ENCODE data around the gene CCDC54.
"Not testable (repeated sequence)": the region's sequence is repeated elsewhere in the genome, so short reads cannot be mapped to it uniquely, and the experiment has no call there.

CCDC54 gene

GRCh38 chr3:107377151-107377550, at the start of gene CCDC54:
Gene CCDC54 (plus strand): TSS chr3:107377439. CDS start chr3:107377588, 149 bp downstream.
- H3K27ac ChIP-seq (ENCODE audit: low read length) = no peak within 1 kb of the TSS
- no peaks in the 10 kb centered on the region for H3K36me3 ChIP-seq (ENCODE audit: control insufficient read depth in 1 of 2, insufficient read depth in 2 of 2, low read length in 2 of 2)
- no peak within 1 kb of the TSS for H3K4me3 ChIP-seq (ENCODE audit: low read depth in 1 of 2, low read length in 2 of 2)
- H3K9me3 ChIP-seq (ENCODE audit: control insufficient read depth in 1 of 2, low read length in 2 of 2) = no peaks in the 10 kb centered on the region
- H3K4me1 ChIP-seq (ENCODE audit: control insufficient read depth in 1 of 2, insufficient read depth in 2 of 2, low read length in 2 of 2) = no peaks in the 10 kb centered on the region
- no peaks in the 10 kb centered on the region for H3K27me3 ChIP-seq (ENCODE audit: low read depth, low read length)

- H3K4me3 ChIP-seq (ENCODE audit: low read depth in 1 of 2, low read length in 2 of 2) = no peak overlapping the region
- H3K27ac ChIP-seq (ENCODE audit: low read length) = no peak overlapping the region
- peaks cover 0 to 5% of the 10 kb centered on the region in 2 donors for H3K36me3 ChIP-seq (ENCODE audit: control insufficient read depth in 1 of 2, insufficient read depth in 2 of 2, low read length in 2 of 2)
- H3K4me1 ChIP-seq (ENCODE audit: control insufficient read depth in 1 of 2, insufficient read depth in 2 of 2, low read length in 2 of 2) = no peaks in the 10 kb centered on the region
- no peaks in the 10 kb centered on the region for H3K9me3 ChIP-seq (ENCODE audit: control insufficient read depth in 1 of 2, low read length in 2 of 2)
- H3K27me3 ChIP-seq (ENCODE audit: low read depth, low read length) = no peaks in the 10 kb centered on the region
These were observed 49.2 kb upstream of the CCDC54 start for GRCh38 chr3:107328069-107328468.

GRCh38 chr3:107329088-107329487, 48.2 kb upstream of the CCDC54 start:
- Histone ChIP-seq H3K9me3 (ENCODE audit: control insufficient read depth in 1 of 2, low read length in 2 of 2) (no peaks in the 10 kb centered on the region), H3K36me3 (ENCODE audit: control insufficient read depth in 1 of 2, insufficient read depth in 2 of 2, low read length in 2 of 2) (peaks cover 0 to 5% of the 10 kb centered on the region in 2 donors), H3K27me3 (ENCODE audit: low read depth, low read length) (no peaks in the 10 kb centered on the region), H3K27ac (ENCODE audit: low read length) (no peak overlapping the region), H3K4me1 (ENCODE audit: control insufficient read depth in 1 of 2, insufficient read depth in 2 of 2, low read length in 2 of 2) (no peaks in the 10 kb centered on the region), H3K4me3 (ENCODE audit: low read depth in 1 of 2, low read length in 2 of 2) (no peak overlapping the region)

- not testable (repeated sequence) for H3K4me1 ChIP-seq (ENCODE audit: control insufficient read depth in 1 of 2, insufficient read depth in 2 of 2, low read length in 2 of 2); H3K27ac ChIP-seq (ENCODE audit: low read length); H3K4me3 ChIP-seq (ENCODE audit: low read depth in 1 of 2, low read length in 2 of 2); H3K9me3 ChIP-seq (ENCODE audit: control insufficient read depth in 1 of 2, low read length in 2 of 2); H3K36me3 ChIP-seq (ENCODE audit: control insufficient read depth in 1 of 2, insufficient read depth in 2 of 2, low read length in 2 of 2); H3K27me3 ChIP-seq (ENCODE audit: low read depth, low read length)
These were observed 37.5 kb upstream of the CCDC54 start for GRCh38 chr3:107339690-107340089.

- no peaks in the 10 kb centered on the region for H3K36me3 ChIP-seq (ENCODE audit: control insufficient read depth in 1 of 2, insufficient read depth in 2 of 2, low read length in 2 of 2)
- H3K4me1 ChIP-seq (ENCODE audit: control insufficient read depth in 1 of 2, insufficient read depth in 2 of 2, low read length in 2 of 2) = no peaks in the 10 kb centered on the region
- H3K9me3 ChIP-seq (ENCODE audit: control insufficient read depth in 1 of 2, low read length in 2 of 2) = no peaks in the 10 kb centered on the region
- H3K27me3 ChIP-seq (ENCODE audit: low read depth, low read length) = no peaks in the 10 kb centered on the region
- no peak overlapping the region for H3K27ac ChIP-seq (ENCODE audit: low read length)
- H3K4me3 ChIP-seq (ENCODE audit: low read depth in 1 of 2, low read length in 2 of 2) = no peak overlapping the region
These were observed 32.5 kb upstream of the CCDC54 start for GRCh38 chr3:107344722-107345121.

- no peak overlapping the region for H3K4me3 ChIP-seq (ENCODE audit: low read depth in 1 of 2, low read length in 2 of 2)
- H3K27ac ChIP-seq (ENCODE audit: low read length) = no peak overlapping the region
These were observed 31.3 kb upstream of the CCDC54 start for GRCh38 chr3:107345822-107346405.

GRCh38 chr3:107346564-107346963, 30.7 kb upstream of the CCDC54 start:
- Histone ChIP-seq H3K4me3 (ENCODE audit: low read depth in 1 of 2, low read length in 2 of 2) (no peak overlapping the region), H3K27ac (ENCODE audit: low read length) (no peak overlapping the region), H3K4me1 (ENCODE audit: control insufficient read depth in 1 of 2, insufficient read depth in 2 of 2, low read length in 2 of 2) (no peaks in the 10 kb centered on the region), H3K9me3 (ENCODE audit: control insufficient read depth in 1 of 2, low read length in 2 of 2) (no peaks in the 10 kb centered on the region), H3K27me3 (ENCODE audit: low read depth, low read length) (no peaks in the 10 kb centered on the region), H3K36me3 (ENCODE audit: control insufficient read depth in 1 of 2, insufficient read depth in 2 of 2, low read length in 2 of 2) (no peaks in the 10 kb centered on the region)

More at GRCh38 chr3:107345822-107346405, 31.3 kb upstream of the CCDC54 start:
- no peaks in the 10 kb centered on the region for H3K9me3 ChIP-seq (ENCODE audit: control insufficient read depth in 1 of 2, low read length in 2 of 2)
- H3K36me3 ChIP-seq (ENCODE audit: control insufficient read depth in 1 of 2, insufficient read depth in 2 of 2, low read length in 2 of 2) = no peaks in the 10 kb centered on the region
- no peaks in the 10 kb centered on the region for H3K27me3 ChIP-seq (ENCODE audit: low read depth, low read length)
- H3K4me1 ChIP-seq (ENCODE audit: control insufficient read depth in 1 of 2, insufficient read depth in 2 of 2, low read length in 2 of 2) = no peaks in the 10 kb centered on the region

- Histone ChIP-seq H3K4me3 (ENCODE audit: low read depth in 1 of 2, low read length in 2 of 2) (no peak overlapping the region), H3K9me3 (ENCODE audit: control insufficient read depth in 1 of 2, low read length in 2 of 2) (no peaks in the 10 kb centered on the region), H3K27ac (ENCODE audit: low read length) (no peak overlapping the region), H3K36me3 (ENCODE audit: control insufficient read depth in 1 of 2, insufficient read depth in 2 of 2, low read length in 2 of 2) (no peaks in the 10 kb centered on the region), H3K27me3 (ENCODE audit: low read depth, low read length) (no peaks in the 10 kb centered on the region), H3K4me1 (ENCODE audit: control insufficient read depth in 1 of 2, insufficient read depth in 2 of 2, low read length in 2 of 2) (no peaks in the 10 kb centered on the region)
These were observed 29.5 kb upstream of the CCDC54 start for GRCh38 chr3:107347751-107348150.

GRCh38 chr3:107356706-107357105, 20.5 kb upstream of the CCDC54 start:
- no peak overlapping the region for H3K27ac ChIP-seq (ENCODE audit: low read length)

GRCh38 chr3:107361633-107362032, 15.6 kb upstream of the CCDC54 start:
- no peak overlapping the region for H3K27ac ChIP-seq (ENCODE audit: low read length)
- H3K4me1 ChIP-seq (ENCODE audit: control insufficient read depth in 1 of 2, insufficient read depth in 2 of 2, low read length in 2 of 2) = no peaks in the 10 kb centered on the region
- H3K36me3 ChIP-seq (ENCODE audit: control insufficient read depth in 1 of 2, insufficient read depth in 2 of 2, low read length in 2 of 2) = no peaks in the 10 kb centered on the region
- H3K27me3 ChIP-seq (ENCODE audit: low read depth, low read length) = no peaks in the 10 kb centered on the region
- peaks cover 0 to 4% of the 10 kb centered on the region in 2 donors for H3K9me3 ChIP-seq (ENCODE audit: control insufficient read depth in 1 of 2, low read length in 2 of 2)
- H3K4me3 ChIP-seq (ENCODE audit: low read depth in 1 of 2, low read length in 2 of 2) = no peak overlapping the region

More at GRCh38 chr3:107356706-107357105, 20.5 kb upstream of the CCDC54 start:
- H3K4me1 ChIP-seq (ENCODE audit: control insufficient read depth in 1 of 2, insufficient read depth in 2 of 2, low read length in 2 of 2) = no peaks in the 10 kb centered on the region
- no peak overlapping the region for H3K4me3 ChIP-seq (ENCODE audit: low read depth in 1 of 2, low read length in 2 of 2)
- H3K36me3 ChIP-seq (ENCODE audit: control insufficient read depth in 1 of 2, insufficient read depth in 2 of 2, low read length in 2 of 2) = no peaks in the 10 kb centered on the region
- H3K27me3 ChIP-seq (ENCODE audit: low read depth, low read length) = no peaks in the 10 kb centered on the region
- H3K9me3 ChIP-seq (ENCODE audit: control insufficient read depth in 1 of 2, low read length in 2 of 2) = peaks cover 0 to 2% of the 10 kb centered on the region in 2 donors

GRCh38 chr3:107365051-107365450, 12.2 kb upstream of the CCDC54 start:
- H3K4me3 ChIP-seq (ENCODE audit: low read depth in 1 of 2, low read length in 2 of 2) = no peak overlapping the region
- no peaks in the 10 kb centered on the region for H3K27me3 ChIP-seq (ENCODE audit: low read depth, low read length)
- H3K36me3 ChIP-seq (ENCODE audit: control insufficient read depth in 1 of 2, insufficient read depth in 2 of 2, low read length in 2 of 2) = no peaks in the 10 kb centered on the region
- peaks cover 0 to 4% of the 10 kb centered on the region in 2 donors for H3K9me3 ChIP-seq (ENCODE audit: control insufficient read depth in 1 of 2, low read length in 2 of 2)
- no peak overlapping the region for H3K27ac ChIP-seq (ENCODE audit: low read length)
- H3K4me1 ChIP-seq (ENCODE audit: control insufficient read depth in 1 of 2, insufficient read depth in 2 of 2, low read length in 2 of 2) = no peaks in the 10 kb centered on the region

- no peaks in the 10 kb centered on the region for H3K4me1 ChIP-seq (ENCODE audit: control insufficient read depth in 1 of 2, insufficient read depth in 2 of 2, low read length in 2 of 2)
- H3K9me3 ChIP-seq (ENCODE audit: control insufficient read depth in 1 of 2, low read length in 2 of 2) = peaks cover 0 to 1% of the 10 kb centered on the region in 2 donors
- H3K36me3 ChIP-seq (ENCODE audit: control insufficient read depth in 1 of 2, insufficient read depth in 2 of 2, low read length in 2 of 2) = no peaks in the 10 kb centered on the region
- no peaks in the 10 kb centered on the region for H3K27me3 ChIP-seq (ENCODE audit: low read depth, low read length)
- no peak overlapping the region for H3K4me3 ChIP-seq (ENCODE audit: low read depth in 1 of 2, low read length in 2 of 2)
- H3K27ac ChIP-seq (ENCODE audit: low read length) = no peak overlapping the region
These were observed 10.5 kb upstream of the CCDC54 start for GRCh38 chr3:107366766-107367165.

All from muscle layer of duodenum (tissue), 2 donors.